ENCODE results near the gene CACNA2D3.

- TF ChIP-seq CTCF (conservative IDR thresholded peaks at IDR 0.05 in 1 of 2, IDR thresholded peaks at IDR 0.05 in 1 of 2; ENCODE audit: extremely low read depth in 1 of 2, insufficient read depth in 1 of 2, low read depth in 1 of 2, low read length in 2 of 2) (no peak), EZH2 (IDR thresholded peaks at IDR 0.05; ENCODE audit: borderline replicate concordance, low read length) (no peak)
Observed at GRCh38 chr3:54776601-54777000, 654.2 kb downstream of the CACNA2D3 start.
